CD4-positive, alpha-beta T cell treated with Interleukin-21 for 1 hour (primary cell): Measurements from ENCODE around the gene NBPF11.
"Not testable (repeated sequence)": the region's sequence is repeated elsewhere in the genome, so short reads cannot be mapped to it uniquely, and the experiment has no call there.

Source experiments
- DNase-seq: peaks from one replicate; pipeline ENCODE4 v3.0.0-alpha.2; 2020

The NBPF11 gene

GRCh38 chr1:148150014-148150413, 2.1 kb downstream of the NBPF11 start:
- not testable (repeated sequence) for DNase-seq

GRCh38 chr1:148149050-148149815, 2.8 kb downstream of the NBPF11 start:
- not testable (repeated sequence) for DNase-seq

GRCh38 chr1:148147052-148147838, 4.8 kb downstream of the NBPF11 start:
- not testable (repeated sequence) for DNase-seq

GRCh38 chr1:148146191-148146997, 5.7 kb downstream of the NBPF11 start:
- DNase-seq: not testable (repeated sequence)

- DNase-seq: not testable (repeated sequence)
Observed at GRCh38 chr1:148143223-148143622, 8.9 kb downstream of the NBPF11 start.

- not testable (repeated sequence) for DNase-seq
Observed at GRCh38 chr1:148141936-148142335, 10.1 kb downstream of the NBPF11 start.

GRCh38 chr1:148138606-148139005, 13.5 kb downstream of the NBPF11 start:
- not testable (repeated sequence) for DNase-seq

GRCh38 chr1:148122341-148122740, 29.7 kb downstream of the NBPF11 start:
- DNase-seq: not testable (repeated sequence)

GRCh38 chr1:148120395-148120794, 31.7 kb downstream of the NBPF11 start:
- peak; percentile 7 for DNase-seq

GRCh38 chr1:148095732-148096131, 56.3 kb downstream of the NBPF11 start:
- not testable (repeated sequence) for DNase-seq

- not testable (repeated sequence) for DNase-seq
Observed at GRCh38 chr1:148086196-148086595, 65.9 kb downstream of the NBPF11 start.

- DNase-seq: not testable (repeated sequence)
Observed at GRCh38 chr1:148081205-148081604, 70.9 kb downstream of the NBPF11 start.

- DNase-seq: not testable (repeated sequence)
Observed at GRCh38 chr1:148078632-148079519, 73.2 kb downstream of the NBPF11 start.

- DNase-seq: not testable (repeated sequence)
Observed at GRCh38 chr1:148078090-148078489, 74.0 kb downstream of the NBPF11 start.

- not testable (repeated sequence) for DNase-seq
Observed at GRCh38 chr1:148077458-148077857, 74.6 kb downstream of the NBPF11 start.

GRCh38 chr1:148073392-148073791, 78.7 kb downstream of the NBPF11 start:
- DNase-seq: not testable (repeated sequence)

GRCh38 chr1:148068606-148069005, 83.5 kb downstream of the NBPF11 start:
- not testable (repeated sequence) for DNase-seq

- not testable (repeated sequence) for DNase-seq
Observed at GRCh38 chr1:148068201-148068600, 83.9 kb downstream of the NBPF11 start.

- DNase-seq: not testable (repeated sequence)
Observed at GRCh38 chr1:148060294-148060701, 91.8 kb downstream of the NBPF11 start.

GRCh38 chr1:148057384-148057783, 94.7 kb downstream of the NBPF11 start:
- DNase-seq: not testable (repeated sequence)
